ENCODE measurements around the gene TTF2. TPM values are rescaled to one million over a fixed set of nuclear protein-coding genes. Genes with fewer than 3 reads are reported as not detected.

TTF2 gene
- total and polyA plus RNA-seq, 7 donors, result 3.6 to 19.3 (median 8.6) TPM

DNA sequence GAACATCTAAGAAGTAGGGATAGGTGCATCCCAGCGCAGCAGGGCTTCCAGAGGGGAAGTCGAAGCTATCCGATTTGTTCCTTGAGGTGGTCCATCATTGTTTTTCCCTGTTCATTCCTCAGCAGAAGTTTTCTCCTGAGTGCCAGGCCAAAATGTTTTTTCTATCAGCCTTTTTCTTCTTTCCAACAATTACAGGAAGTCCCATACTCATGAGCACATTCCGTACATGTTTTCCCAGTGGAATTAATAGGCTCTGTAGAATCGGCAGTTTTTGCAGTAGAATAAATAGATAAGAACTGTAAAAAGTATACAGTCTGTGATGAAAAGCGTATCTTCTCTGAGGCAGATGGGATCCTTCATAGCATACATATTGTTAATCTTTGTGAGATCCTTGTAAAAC is 33.8 kb upstream of the TTF2 start:
- Histone ChIP-seq H3K9me3 (no peaks in the 10 kb centered on the region), H3K27me3 (no peaks in the 10 kb centered on the region), H3K36me3 (no peaks in the 10 kb centered on the region), H3K4me1 (peaks cover 0 to 7% (median 5%) of the 10 kb centered on the region in 4 donors), H3K4me3 (no peak overlapping the region), H3K27ac (no peak overlapping the region)
- DNase-seq, result no peak
- intact Hi-C loops (cut with DNase I), result no loop called here
- TF ChIP-seq POLR2A (IDR thresholded peaks at IDR 0.05) (no peak), POLR2AphosphoS5 (IDR thresholded peaks at IDR 0.05) (no peak), EP300 (IDR thresholded peaks at IDR 0.05) (no peak)
- TF ChIP-seq, protein P1, sequence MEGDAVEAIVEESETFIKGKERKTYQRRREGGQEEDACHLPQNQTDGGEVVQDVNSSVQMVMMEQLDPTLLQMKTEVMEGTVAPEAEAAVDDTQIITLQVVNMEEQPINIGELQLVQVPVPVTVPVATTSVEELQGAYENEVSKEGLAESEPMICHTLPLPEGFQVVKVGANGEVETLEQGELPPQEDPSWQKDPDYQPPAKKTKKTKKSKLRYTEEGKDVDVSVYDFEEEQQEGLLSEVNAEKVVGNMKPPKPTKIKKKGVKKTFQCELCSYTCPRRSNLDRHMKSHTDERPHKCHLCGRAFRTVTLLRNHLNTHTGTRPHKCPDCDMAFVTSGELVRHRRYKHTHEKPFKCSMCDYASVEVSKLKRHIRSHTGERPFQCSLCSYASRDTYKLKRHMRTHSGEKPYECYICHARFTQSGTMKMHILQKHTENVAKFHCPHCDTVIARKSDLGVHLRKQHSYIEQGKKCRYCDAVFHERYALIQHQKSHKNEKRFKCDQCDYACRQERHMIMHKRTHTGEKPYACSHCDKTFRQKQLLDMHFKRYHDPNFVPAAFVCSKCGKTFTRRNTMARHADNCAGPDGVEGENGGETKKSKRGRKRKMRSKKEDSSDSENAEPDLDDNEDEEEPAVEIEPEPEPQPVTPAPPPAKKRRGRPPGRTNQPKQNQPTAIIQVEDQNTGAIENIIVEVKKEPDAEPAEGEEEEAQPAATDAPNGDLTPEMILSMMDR (IDR thresholded peaks at IDR 0.05), result no peak
- 74 to 86% methylated on average over 6 of the region's 6 CpGs for WGBS, 2 donors

DNA sequence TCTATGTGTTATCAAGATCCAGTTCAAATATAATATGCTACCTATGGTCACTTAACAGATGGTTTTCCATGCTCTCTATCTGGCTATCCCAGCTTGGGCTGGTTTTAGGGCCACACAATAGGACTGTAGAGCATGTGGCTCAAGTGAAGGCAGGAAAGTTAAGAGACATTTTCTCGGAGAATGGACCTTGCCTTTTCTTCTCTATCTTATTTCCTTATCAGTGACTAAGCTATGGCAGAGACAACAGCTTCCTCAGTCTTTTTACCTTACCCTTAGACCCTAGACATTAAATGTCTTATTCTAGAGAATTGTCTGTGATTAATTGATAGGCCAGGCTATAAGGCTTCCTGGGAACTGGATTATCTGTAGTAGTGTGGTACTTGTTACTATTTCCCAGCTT is 30.4 kb upstream of the TTF2 start:
- intact Hi-C loops (cut with DNase I), result no loop called here
- no peak overlapping the region for H3K4me3 ChIP-seq
- H3K9me3 ChIP-seq, result no peaks in the 10 kb centered on the region
- peaks cover 0 to 4% (median 0%) of the 10 kb centered on the region in 4 donors for H3K36me3 ChIP-seq
- DNase-seq, result no peak
- no peaks in the 10 kb centered on the region for H3K27me3 ChIP-seq
- H3K27ac ChIP-seq, result no peak overlapping the region
- 65 to 90% methylated on average over 1 of the region's 1 CpG for WGBS, 2 donors
- TF ChIP-seq, protein P1 (IDR thresholded peaks at IDR 0.05), result no peak
- TF ChIP-seq EP300 (IDR thresholded peaks at IDR 0.05) (no peak), POLR2AphosphoS5 (IDR thresholded peaks at IDR 0.05) (no peak), POLR2A (IDR thresholded peaks at IDR 0.05) (no peak)
- H3K4me1 ChIP-seq, result peaks cover 0 to 7% (median 5%) of the 10 kb centered on the region in 4 donors

DNA sequence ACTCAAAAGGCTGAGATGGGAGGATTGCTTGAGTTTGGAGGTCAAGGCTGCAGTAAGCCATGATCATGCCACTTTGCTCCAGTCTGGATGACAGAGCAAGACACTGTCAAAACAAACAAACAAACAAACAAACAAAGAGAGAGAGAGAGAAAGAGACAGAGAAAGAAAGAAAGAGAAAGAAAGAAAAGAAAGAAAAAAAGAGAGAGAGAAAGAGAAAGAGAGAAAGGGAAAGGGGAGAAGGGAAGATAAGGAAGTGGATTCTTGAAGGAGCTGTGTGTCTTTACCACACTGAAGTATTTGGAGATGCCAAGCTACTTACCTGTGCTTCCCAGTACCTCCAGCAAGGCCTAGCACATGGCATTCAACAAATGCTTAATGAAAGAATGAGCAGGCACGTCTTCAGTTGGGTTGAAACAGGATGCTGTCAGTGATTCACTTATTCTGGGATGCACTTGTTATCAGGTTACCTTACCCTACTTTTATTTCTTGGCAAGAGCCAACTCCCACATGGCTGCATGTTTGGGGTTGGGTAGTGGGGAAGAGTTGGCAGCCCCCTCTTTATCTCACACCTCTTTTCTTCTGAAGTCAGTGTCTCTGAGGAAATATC is 29.8 kb upstream of the TTF2 start:
- Histone ChIP-seq H3K36me3 (peaks cover 0 to 4% (median 0%) of the 10 kb centered on the region in 4 donors), H3K4me1 (peaks cover 0 to 7% (median 5%) of the 10 kb centered on the region in 4 donors), H3K9me3 (no peaks in the 10 kb centered on the region), H3K27ac (no peak overlapping the region), H3K4me3 (no peak overlapping the region), H3K27me3 (no peaks in the 10 kb centered on the region)
- TF ChIP-seq EP300 (IDR thresholded peaks at IDR 0.05) (no peak), POLR2A (IDR thresholded peaks at IDR 0.05) (no peak), POLR2AphosphoS5 (IDR thresholded peaks at IDR 0.05) (no peak)
- TF ChIP-seq, protein P1 (IDR thresholded peaks at IDR 0.05), result no peak
- WGBS, 2 donors, result 88 to 96% methylated on average over 1 of the region's 1 CpG
- no peak for DNase-seq
- intact Hi-C loops (cut with DNase I), result no loop called here

DNA sequence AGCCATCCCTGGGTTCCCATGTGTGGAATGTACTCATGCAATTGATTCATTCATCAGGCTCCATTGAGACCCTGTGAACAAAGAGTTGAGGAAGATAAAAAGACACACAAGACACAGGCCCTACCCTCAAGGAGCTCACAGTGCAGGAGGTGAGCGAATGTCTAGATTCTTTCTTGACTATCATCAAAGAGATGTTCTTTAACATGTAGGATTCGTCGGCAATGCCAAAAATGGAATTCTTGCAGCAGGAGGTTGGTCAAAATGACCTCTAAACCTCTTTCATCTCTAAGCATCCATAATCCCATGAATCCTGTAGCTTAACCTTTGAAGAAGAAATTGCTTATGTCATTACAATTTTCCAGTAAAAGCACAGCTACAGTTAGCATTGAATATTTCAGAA is 27.9 kb upstream of the TTF2 start:
- no peak overlapping the region for H3K27ac ChIP-seq
- no peaks in the 10 kb centered on the region for H3K4me1 ChIP-seq
- no peaks in the 10 kb centered on the region for H3K9me3 ChIP-seq
- intact Hi-C loops (cut with DNase I), result no loop called here
- DNase-seq, result no peak
- 97% methylated on average over 3 of the region's 3 CpGs for WGBS, 2 donors
- no peak for TF ChIP-seq POLR2AphosphoS5 (IDR thresholded peaks at IDR 0.05)
- no peak for TF ChIP-seq EP300 (IDR thresholded peaks at IDR 0.05)
- TF ChIP-seq, protein P1 (IDR thresholded peaks at IDR 0.05), result no peak
- no peaks in the 10 kb centered on the region for H3K27me3 ChIP-seq
- H3K36me3 ChIP-seq, result peaks cover 0 to 4% (median 0%) of the 10 kb centered on the region in 4 donors
- no peak overlapping the region for H3K4me3 ChIP-seq

Data from sigmoid colon (tissue), 7 donors.